Progenitor cell of endocrine pancreas (in vitro differentiated cells): Measurements from ENCODE around the gene CCDC167. TPM values are rescaled to one million over a fixed set of nuclear protein-coding genes. Genes with fewer than 3 reads are reported as not detected.

Experiments used
- DNase-seq: peaks from one replicate; pipeline ENCODE4 v3.0.0; 2021; ENCODE audit warnings: low spot score; ENCODE audit not compliant: unreplicated experiment
- H3K27ac Mint-ChIP-seq: 2 replicates; pipeline ENCODE4 v1.8.0; 2021; ENCODE audit warnings: mild to moderate bottlenecking, moderate library complexity, mixed read lengths
- H3K27me3 Mint-ChIP-seq: 2 replicates; pipeline ENCODE4 v1.8.0; 2021; ENCODE audit warnings: mixed read lengths
- H3K36me3 Mint-ChIP-seq: 2 replicates; pipeline ENCODE4 v1.8.0; 2022; ENCODE audit warnings: mixed read lengths; ENCODE audit not compliant: insufficient read depth
- H3K4me1 Mint-ChIP-seq: 2 replicates; pipeline ENCODE4 v1.8.0; 2021; ENCODE audit warnings: low read depth, mixed read lengths
- H3K4me3 Mint-ChIP-seq: 2 replicates; pipeline ENCODE4 v1.8.0; 2021; ENCODE audit warnings: low read depth, mild to moderate bottlenecking, moderate library complexity, mixed read lengths
- H3K9me3 Mint-ChIP-seq: 2 replicates; pipeline ENCODE4 v1.8.0; 2021; ENCODE audit warnings: low read depth, mixed read lengths
- total RNA-seq: library from RNA; stranded (reverse); gene quantifications from 2 replicates; pipeline ENCODE4 v1.2.1, GENCODE V29; 2021
- TF ChIP-seq, protein P1 (sequence below): fragments of 200-600 bp; sonication (generic); IDR thresholded peaks from one replicate; pipeline ENCODE4 v1.5.0; 2021; ENCODE audit warnings: antibody characterized with exemption, mild to moderate bottlenecking; ENCODE audit not compliant: unreplicated experiment

CCDC167 gene
- total RNA-seq, 1 donor from 2014 or later: 44.9 TPM

DNA sequence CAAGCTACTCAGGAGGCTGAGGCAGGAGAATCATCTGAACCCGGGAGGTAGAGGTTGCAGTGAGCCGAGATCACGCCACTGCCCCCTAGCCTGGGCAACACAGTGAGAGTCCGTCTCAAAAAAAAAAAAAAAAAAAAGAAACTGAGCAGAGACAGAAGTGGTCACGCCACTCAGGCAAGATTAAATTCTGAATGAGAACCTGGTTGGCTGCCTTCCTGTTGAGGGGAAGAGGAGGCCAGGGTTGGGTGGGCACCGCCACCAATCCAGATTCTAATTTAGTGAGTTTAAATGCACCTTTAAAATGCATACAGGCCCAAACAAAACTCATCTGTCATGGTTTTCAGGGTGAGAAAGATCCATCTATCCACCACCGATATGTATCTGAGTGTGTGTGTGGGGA, 23.7 kb upstream of the CCDC167 start:
- Mint-ChIP-seq H3K27ac (no peak overlapping the region), H3K36me3 (no peaks in the 10 kb centered on the region), H3K9me3 (peaks cover 5% of the 10 kb centered on the region), H3K4me3 (no peak overlapping the region), H3K4me1 (no peaks in the 10 kb centered on the region), H3K27me3 (peaks cover 54% of the 10 kb centered on the region)
- TF ChIP-seq, protein P1, sequence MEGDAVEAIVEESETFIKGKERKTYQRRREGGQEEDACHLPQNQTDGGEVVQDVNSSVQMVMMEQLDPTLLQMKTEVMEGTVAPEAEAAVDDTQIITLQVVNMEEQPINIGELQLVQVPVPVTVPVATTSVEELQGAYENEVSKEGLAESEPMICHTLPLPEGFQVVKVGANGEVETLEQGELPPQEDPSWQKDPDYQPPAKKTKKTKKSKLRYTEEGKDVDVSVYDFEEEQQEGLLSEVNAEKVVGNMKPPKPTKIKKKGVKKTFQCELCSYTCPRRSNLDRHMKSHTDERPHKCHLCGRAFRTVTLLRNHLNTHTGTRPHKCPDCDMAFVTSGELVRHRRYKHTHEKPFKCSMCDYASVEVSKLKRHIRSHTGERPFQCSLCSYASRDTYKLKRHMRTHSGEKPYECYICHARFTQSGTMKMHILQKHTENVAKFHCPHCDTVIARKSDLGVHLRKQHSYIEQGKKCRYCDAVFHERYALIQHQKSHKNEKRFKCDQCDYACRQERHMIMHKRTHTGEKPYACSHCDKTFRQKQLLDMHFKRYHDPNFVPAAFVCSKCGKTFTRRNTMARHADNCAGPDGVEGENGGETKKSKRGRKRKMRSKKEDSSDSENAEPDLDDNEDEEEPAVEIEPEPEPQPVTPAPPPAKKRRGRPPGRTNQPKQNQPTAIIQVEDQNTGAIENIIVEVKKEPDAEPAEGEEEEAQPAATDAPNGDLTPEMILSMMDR: no peak
- DNase-seq: no peak

GRCh38 chr6:37522836-37523235, 23.1 kb upstream of the CCDC167 start:
- peaks cover 5% of the 10 kb centered on the region for H3K9me3 Mint-ChIP-seq
- no peak overlapping the region for H3K4me3 Mint-ChIP-seq
- no peaks in the 10 kb centered on the region for H3K4me1 Mint-ChIP-seq
- DNase-seq: no peak
- peaks cover 51% of the 10 kb centered on the region for H3K27me3 Mint-ChIP-seq
- TF ChIP-seq, protein P1: no peak
- no peaks in the 10 kb centered on the region for H3K36me3 Mint-ChIP-seq
- H3K27ac Mint-ChIP-seq: no peak overlapping the region

DNA sequence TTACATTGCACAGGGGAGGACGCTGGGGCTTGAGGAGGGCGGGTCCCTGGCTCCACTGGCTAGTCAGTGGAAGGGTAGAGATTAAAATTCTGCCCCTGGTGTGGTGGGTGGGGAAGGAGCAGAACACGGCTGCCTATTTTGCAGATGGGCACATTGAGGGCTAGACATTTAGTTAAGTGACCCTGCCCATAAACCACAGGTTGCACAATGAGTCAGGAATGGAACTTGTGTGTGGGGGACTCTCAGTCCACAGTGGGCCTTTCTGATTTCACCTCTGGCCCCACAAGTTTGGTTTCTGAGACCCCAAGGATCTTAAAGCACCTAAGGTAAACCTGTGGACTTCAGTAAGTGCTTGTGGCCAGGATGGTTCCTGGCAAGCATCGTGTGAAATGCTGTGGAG, 22.0 kb upstream of the CCDC167 start:
- Mint-ChIP-seq H3K9me3 (peaks cover 5% of the 10 kb centered on the region), H3K4me3 (no peak overlapping the region), H3K27me3 (peaks cover 43% of the 10 kb centered on the region), H3K27ac (no peak overlapping the region), H3K4me1 (peaks cover 4% of the 10 kb centered on the region), H3K36me3 (no peaks in the 10 kb centered on the region)
- TF ChIP-seq, protein P1: no peak
- DNase-seq: no peak

DNA sequence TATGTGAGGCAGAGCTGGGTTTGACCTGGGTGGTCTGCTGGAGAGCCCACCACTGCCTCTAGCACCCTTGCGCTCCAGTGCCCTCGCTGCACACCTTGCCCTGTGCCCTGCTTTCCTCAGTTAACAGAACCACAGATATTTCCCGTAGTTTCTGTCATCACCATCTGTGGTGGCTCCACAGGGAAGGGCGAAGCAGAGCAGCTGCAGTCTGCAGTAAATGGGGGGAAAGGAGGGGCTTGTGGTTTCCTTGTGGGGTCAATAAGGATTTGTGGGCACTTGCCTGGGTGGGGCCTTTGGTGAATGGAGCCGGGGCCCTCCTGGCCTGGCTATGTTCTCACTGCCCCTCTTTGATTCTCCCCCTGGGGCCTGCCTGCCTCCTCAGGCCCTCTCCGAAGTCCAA, 21.2 kb upstream of the CCDC167 start:
- Mint-ChIP-seq H3K4me1 (peaks cover 11% of the 10 kb centered on the region), H3K27me3 (peaks cover 39% of the 10 kb centered on the region), H3K27ac (no peak overlapping the region), H3K36me3 (no peaks in the 10 kb centered on the region), H3K4me3 (no peak overlapping the region), H3K9me3 (peaks cover 5% of the 10 kb centered on the region)
- no peak for DNase-seq
- TF ChIP-seq, protein P1: no peak

GRCh38 chr6:37519461-37519860, 19.8 kb upstream of the CCDC167 start:
- TF ChIP-seq, protein P1: no peak
- Mint-ChIP-seq H3K27me3 (peaks cover 31% of the 10 kb centered on the region), H3K4me3 (no peak overlapping the region), H3K27ac (no peak overlapping the region), H3K36me3 (no peaks in the 10 kb centered on the region), H3K9me3 (peaks cover 5% of the 10 kb centered on the region), H3K4me1 (peaks cover 18% of the 10 kb centered on the region)
- DNase-seq: no peak
